Endothelial cell (in vitro differentiated cells): Measurements from ENCODE around the gene HIKESHI. TPM values are rescaled to one million over a fixed set of nuclear protein-coding genes. Genes with fewer than 3 reads are reported as not detected.

Experiments used
- DNase-seq: peaks from one replicate; pipeline ENCODE4 v3.0.0; 2021; ENCODE audit warnings: low spot score
- H3K27ac Mint-ChIP-seq: one replicate; pipeline ENCODE4 v1.8.0; 2021; ENCODE audit warnings: mixed read lengths, inconsistent platforms; ENCODE audit not compliant: unreplicated experiment
- H3K27me3 Mint-ChIP-seq: one replicate; pipeline ENCODE4 v1.8.0; 2021; ENCODE audit warnings: mild to moderate bottlenecking, moderate library complexity, mixed read lengths, inconsistent platforms; ENCODE audit not compliant: unreplicated experiment
- H3K36me3 Mint-ChIP-seq: one replicate; pipeline ENCODE4 v1.8.0; 2021; ENCODE audit warnings: mild to moderate bottlenecking, low read depth, mixed read lengths, inconsistent platforms; ENCODE audit not compliant: unreplicated experiment
- H3K4me1 Mint-ChIP-seq: one replicate; pipeline ENCODE4 v1.8.0; 2021; ENCODE audit warnings: mild to moderate bottlenecking, mixed read lengths, inconsistent platforms; ENCODE audit not compliant: unreplicated experiment
- H3K4me3 Mint-ChIP-seq: one replicate; pipeline ENCODE4 v1.8.0; 2021; ENCODE audit warnings: mild to moderate bottlenecking, mixed read lengths, inconsistent platforms; ENCODE audit not compliant: unreplicated experiment
- H3K9me3 Mint-ChIP-seq: one replicate; pipeline ENCODE4 v1.8.0; 2021; ENCODE audit warnings: mixed read lengths, inconsistent platforms; ENCODE audit not compliant: unreplicated experiment
- CTCF ChIP-seq: fragments of 200-600 bp; sonication (generic); IDR thresholded peaks from one replicate; pipeline ENCODE4 v1.5.0; 2021; ENCODE audit warnings: antibody characterized with exemption; ENCODE audit not compliant: unreplicated experiment
- total RNA-seq: library from RNA; stranded (reverse); fragmentation: NEBNext Ultra II Directional; extraction: Animal tissue kit (Norgen Biotek cat#: 25700); gene quantifications from one replicate; pipeline ENCODE4 v1.2.1, GENCODE V29; 2021; ENCODE audit not compliant: unreplicated experiment

Gene HIKESHI
- total RNA-seq, 1 donor from 2014 or later = 36.7 TPM

DNA sequence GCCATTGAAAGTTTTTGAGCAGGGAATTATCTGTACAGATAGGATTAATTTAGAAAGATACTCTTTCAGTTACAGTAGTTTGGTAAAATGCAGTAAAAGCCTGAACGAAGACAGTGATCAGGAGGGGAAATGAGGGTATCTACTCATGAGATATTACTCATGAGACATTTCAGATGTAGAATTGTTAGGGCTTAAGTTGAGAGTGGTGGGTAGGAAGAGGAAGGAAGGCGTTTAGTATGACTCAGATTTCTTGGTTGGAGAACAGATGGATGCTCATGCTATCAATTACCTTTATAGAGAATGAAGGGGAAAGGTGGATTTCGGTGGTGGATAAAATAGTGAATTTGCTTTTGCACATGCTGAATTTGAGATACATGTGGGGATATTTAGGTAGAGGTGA lies 88.4 kb downstream of the HIKESHI start:
- Mint-ChIP-seq H3K4me3 (no peak overlapping the region), H3K27ac (no peak overlapping the region), H3K27me3 (peaks cover 1% of the 10 kb centered on the region), H3K36me3 (no peaks in the 10 kb centered on the region), H3K9me3 (no peaks in the 10 kb centered on the region), H3K4me1 (peaks cover 9% of the 10 kb centered on the region)
- DNase-seq = no peak
- TF ChIP-seq CTCF = no peak

DNA sequence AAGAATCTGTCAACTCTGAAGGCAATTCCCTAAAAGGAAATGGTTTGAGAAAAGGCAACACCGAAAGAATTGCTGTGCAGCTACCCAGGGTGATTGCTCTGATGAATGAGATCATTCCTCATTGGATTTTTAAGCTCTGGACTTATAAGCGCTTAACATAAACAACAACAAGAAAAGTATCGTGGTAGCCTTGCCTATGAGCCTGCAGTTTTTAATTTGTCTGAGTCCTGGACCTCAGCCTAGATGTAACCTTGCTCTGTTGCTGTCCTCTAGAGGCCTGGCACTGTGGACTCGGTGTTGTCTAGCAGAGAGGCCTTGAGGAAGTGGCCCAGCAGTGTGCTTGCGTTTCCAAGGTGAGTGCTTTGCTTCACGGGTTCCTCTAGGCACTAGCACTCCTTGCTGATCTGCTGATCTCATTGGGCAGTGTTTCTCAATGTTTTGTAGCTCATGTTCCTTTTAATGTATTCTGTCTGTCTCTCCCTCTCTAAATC lies 93.1 kb downstream of the HIKESHI start:
- no peak for TF ChIP-seq CTCF
- DNase-seq = no peak
- H3K36me3 Mint-ChIP-seq = no peaks in the 10 kb centered on the region
- H3K9me3 Mint-ChIP-seq = no peaks in the 10 kb centered on the region
- H3K27ac Mint-ChIP-seq = peak overlapping the region; percentile 39
- no peak overlapping the region for H3K4me3 Mint-ChIP-seq
- peaks cover 1% of the 10 kb centered on the region for H3K27me3 Mint-ChIP-seq
- peaks cover 5% of the 10 kb centered on the region for H3K4me1 Mint-ChIP-seq

Other genes starting within 250 kb of the HIKESHI start
- 125 TPM for gene PICALM, start 233.2 kb upstream of the HIKESHI start, total RNA-seq
- gene EED, start 57.5 kb upstream of the HIKESHI start, total RNA-seq = 18.5 TPM
- gene CCDC81, start 72.6 kb downstream of the HIKESHI start, total RNA-seq = 0.33 TPM